CD4-positive, alpha-beta T cell (primary cell): ENCODE measurements around the gene PHRF1. TPM values are rescaled to one million over a fixed set of nuclear protein-coding genes. Genes with fewer than 3 reads are reported as not detected.
"Not testable (repeated sequence)": the region's sequence is repeated elsewhere in the genome, so short reads cannot be mapped to it uniquely, and the experiment has no call there.

Experiments
- ATAC-seq: fragments of 200-7000 bp; cut with Tn5 transposase; one replicate; pipeline ENCODE4 v1.10.0; 2022; ENCODE audit warnings: mild to moderate bottlenecking; ENCODE audit not compliant: poor library complexity
- CTCF ChIA-PET: fragments of 350-600 bp; sonication (Branson Sonifier 250); formaldehyde crosslinking; loops from one replicate; lab custom pipeline; 2021; ENCODE audit warnings: antibody characterized with exemption, inconsistent platforms; lab: Charles Lee
- POLR2A ChIA-PET: fragments of 350-600 bp; sonication (Branson Sonifier 250); formaldehyde crosslinking; loops from one replicate; lab custom pipeline; 2021; ENCODE audit warnings: antibody characterized with exemption, inconsistent platforms; lab: Charles Lee
- DNase-seq, 14 experiments: peaks; one replicate each; pipeline ENCODE4 v3.0.0-alpha.2; 2013 to 2020; ENCODE audit warnings: mixed read lengths in 2 of 14
- H3K27ac ChIP-seq, 2 donors: one replicate each; pipeline versions ENCODE4 v1.5.1 to v1.7.0; 2013; ENCODE audit warnings: low read length in 2 of 2, low read depth in 1 of 2, mild to moderate bottlenecking in 1 of 2
- H3K27me3 ChIP-seq, 2 experiments: 1 replicate in 1 of 2; 2 replicates in 1 of 2; pipeline versions ENCODE4 v1.6.1 to v1.7.0; 2013; ENCODE audit warnings: low read length in 2 of 2, control low read depth in 1 of 2, mild to moderate bottlenecking in 1 of 2, moderate library complexity in 1 of 2; ENCODE audit not compliant: insufficient read depth in 2 of 2, control insufficient read depth in 1 of 2
- H3K36me3 ChIP-seq: one replicate; pipeline ENCODE4 v1.6.1; 2013; ENCODE audit warnings: low read length, control low read depth; ENCODE audit not compliant: insufficient read depth
- H3K4me1 ChIP-seq: one replicate; pipeline ENCODE4 v1.6.1; 2013; ENCODE audit warnings: low read length, control low read depth; ENCODE audit not compliant: insufficient read depth
- H3K4me3 ChIP-seq: one replicate; pipeline ENCODE4 v1.5.1; 2013; ENCODE audit warnings: mild to moderate bottlenecking, low read length, moderate library complexity
- H3K9me3 ChIP-seq, 2 experiments: 1 replicate in 1 of 2; 2 replicates in 1 of 2; pipeline versions ENCODE4 v1.6.1 to v1.7.0; 2013; ENCODE audit warnings: low read length in 2 of 2, mild to moderate bottlenecking in 2 of 2, control low read depth in 1 of 2, moderate library complexity in 1 of 2; ENCODE audit not compliant: control insufficient read depth in 1 of 2, insufficient read depth in 1 of 2
- H3K27ac Mint-ChIP-seq: one replicate; pipeline ENCODE4 v1.8.0; 2020; ENCODE audit warnings: mixed read lengths
- H3K27me3 Mint-ChIP-seq: one replicate; pipeline ENCODE4 v1.8.0; 2021; ENCODE audit warnings: mixed read lengths
- H3K36me3 Mint-ChIP-seq: one replicate; pipeline ENCODE4 v1.8.0; 2021; ENCODE audit warnings: low read depth, mixed read lengths
- H3K4me1 Mint-ChIP-seq: one replicate; pipeline ENCODE4 v1.8.0; 2021; ENCODE audit warnings: low read depth, mixed read lengths
- H3K4me3 Mint-ChIP-seq: one replicate; pipeline ENCODE4 v1.8.0; 2020; ENCODE audit warnings: mild to moderate bottlenecking, mixed read lengths
- H3K9me3 Mint-ChIP-seq: one replicate; pipeline ENCODE4 v1.8.0; 2020; ENCODE audit warnings: mixed read lengths
- CTCF ChIP-seq: fragments of 200-600 bp; IDR thresholded peaks from one replicate; pipeline ENCODE4 v1.8.0; 2022; ENCODE audit warnings: antibody characterized with exemption, mild to moderate bottlenecking
- intact Hi-C, 2 experiments: fragments of 100-400 bp; cut with DNase I in 1 of 2; cut with micrococcal nuclease in 1 of 2; formaldehyde crosslinking; loops; one replicate each; pipeline versions ENCODE4 v1.15.1 to v1.9.0; 2023 to 2025; cut with DNase I, micrococcal nuclease
- total RNA-seq, 174 experiments: library from RNA in 2 of 174; stranded (reverse) in 2 of 174; gene quantifications; one replicate each; pipeline ENCODE4 v1.2.3 and lab custom pipeline; 2021 to 2026

PHRF1 gene
- total RNA-seq, 2 experiments from 2014 or later = 37.1 to 37.6 TPM

GRCh38 chr11:646214-646613 lies 69.9 kb downstream of the PHRF1 start:
- H3K4me3 Mint-ChIP-seq = no peak overlapping the region
- H3K9me3 Mint-ChIP-seq = no peaks in the 10 kb centered on the region

GRCh38 chr11:647672-648158 lies 71.4 kb downstream of the PHRF1 start:
- H3K27me3 ChIP-seq, H3K27ac Mint-ChIP-seq, CTCF ChIA-PET, POLR2A ChIA-PET, H3K9me3 Mint-ChIP-seq, H3K27me3 Mint-ChIP-seq, intact Hi-C loops, H3K4me3 Mint-ChIP-seq, H3K9me3 ChIP-seq, DNase-seq, H3K4me1 ChIP-seq, H3K4me1 Mint-ChIP-seq, ATAC-seq, H3K4me3 ChIP-seq, H3K27ac ChIP-seq: not testable (repeated sequence)
- H3K36me3 ChIP-seq = peaks cover 23% of the 10 kb centered on the region
- H3K36me3 Mint-ChIP-seq = peaks cover 22% of the 10 kb centered on the region

More at GRCh38 chr11:646214-646613, 69.9 kb downstream of the PHRF1 start:
- Mint-ChIP-seq H3K36me3 (peaks cover 9% of the 10 kb centered on the region), H3K4me1 (no peaks in the 10 kb centered on the region), H3K27me3 (no peaks in the 10 kb centered on the region), H3K27ac (no peak overlapping the region)
- Histone ChIP-seq H3K36me3 (peaks cover 23% of the 10 kb centered on the region), H3K4me3 (no peak overlapping the region), H3K27ac (no peak overlapping the region), H3K9me3 (no peaks in the 10 kb centered on the region), H3K4me1 (no peaks in the 10 kb centered on the region), H3K27me3 (no peaks in the 10 kb centered on the region)
- intact Hi-C loops = no loop called here
- ATAC-seq = no peak
- DNase-seq = no peak
- POLR2A ChIA-PET = no interaction called here
- CTCF ChIA-PET = no interaction called here
- no peak for TF ChIP-seq CTCF

- ChIA-PET POLR2A (no interaction called here), CTCF (no interaction called here)
- Histone ChIP-seq H3K9me3 (no peaks in the 10 kb centered on the region), H3K27me3 (no peaks in the 10 kb centered on the region), H3K27ac (no peak overlapping the region), H3K4me3 (no peak overlapping the region), H3K36me3 (peaks cover 11% of the 10 kb centered on the region), H3K4me1 (no peaks in the 10 kb centered on the region)
- DNase-seq = no peak
- Mint-ChIP-seq H3K36me3 (peaks cover 27% of the 10 kb centered on the region), H3K27ac (no peak overlapping the region), H3K4me3 (no peak overlapping the region), H3K27me3 (no peaks in the 10 kb centered on the region), H3K4me1 (no peaks in the 10 kb centered on the region), H3K9me3 (no peaks in the 10 kb centered on the region)
- ATAC-seq = no peak
- intact Hi-C loops = no loop called here
- TF ChIP-seq CTCF = no peak
Measured at GRCh38 chr11:650482-650881, 74.2 kb downstream of the PHRF1 start.

GRCh38 chr11:653136-653535 lies 76.9 kb downstream of the PHRF1 start:
- ATAC-seq, H3K27me3 Mint-ChIP-seq, H3K4me1 Mint-ChIP-seq, CTCF ChIA-PET, POLR2A ChIA-PET, H3K27ac ChIP-seq, H3K27me3 ChIP-seq, H3K4me3 ChIP-seq, H3K4me3 Mint-ChIP-seq, DNase-seq, H3K4me1 ChIP-seq, H3K27ac Mint-ChIP-seq, H3K9me3 ChIP-seq, H3K9me3 Mint-ChIP-seq, intact Hi-C loops: not testable (repeated sequence)
- H3K36me3 Mint-ChIP-seq = peaks cover 28% of the 10 kb centered on the region
- H3K36me3 ChIP-seq = peaks cover 25% of the 10 kb centered on the region
